ACHN (cell line): ENCODE measurements around the gene VPS35L.
"Not testable (repeated sequence)": the region's sequence is repeated elsewhere in the genome, so short reads cannot be mapped to it uniquely, and the experiment has no call there.

ENCODE experiments used
- DNase-seq: peaks from one replicate; pipeline ENCODE4 v3.0.0-alpha.2; 2015
- in situ Hi-C: cut with HindIII; loops from 2 replicates; pipeline ENCODE4 v1.10.0; 2017; ENCODE audit warnings: low sequenced_read_pairs, low pct_ligation_motif_present, low pct_unique_long_range_greater_than_20kb

VPS35L gene

DNA sequence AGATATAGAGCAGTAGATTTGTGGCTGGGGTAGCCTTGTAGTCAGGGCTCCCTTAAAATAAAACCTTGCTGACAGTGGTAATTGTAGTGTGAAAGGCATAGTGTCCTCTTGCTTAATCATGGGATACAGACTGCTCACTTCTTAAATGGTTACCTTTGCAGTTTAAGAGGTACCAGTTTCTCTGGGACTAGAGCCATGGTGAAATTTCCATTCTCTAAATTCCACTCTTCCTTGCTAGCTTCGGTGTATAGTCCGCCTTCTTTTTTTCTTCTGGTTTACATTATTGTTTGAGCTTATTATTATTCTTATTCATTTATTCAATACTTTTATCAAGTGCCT, 30.1 kb upstream of the VPS35L start:
- in situ Hi-C loops, result no loop called here
- no peak for DNase-seq

DNA sequence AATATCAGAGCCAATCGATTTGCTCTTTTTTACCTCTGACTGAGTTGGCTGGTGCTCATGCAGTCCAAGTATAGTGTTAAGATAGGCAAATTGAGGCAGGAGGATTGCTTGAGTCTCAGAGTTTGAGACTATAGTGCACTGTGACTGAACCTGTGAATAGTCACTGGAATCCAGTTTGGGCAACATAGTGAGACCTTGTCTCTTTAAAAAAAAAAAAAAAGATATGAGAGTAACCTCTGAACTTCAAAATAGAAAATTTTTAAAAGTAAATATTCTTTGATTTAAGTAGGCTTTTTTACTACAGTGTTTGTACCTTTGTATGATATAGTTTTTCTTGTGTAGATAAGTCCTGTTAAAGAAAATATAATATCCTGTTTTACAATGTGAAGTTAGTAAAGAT, 28.3 kb upstream of the VPS35L start:
- in situ Hi-C loops, result no loop called here

DNA sequence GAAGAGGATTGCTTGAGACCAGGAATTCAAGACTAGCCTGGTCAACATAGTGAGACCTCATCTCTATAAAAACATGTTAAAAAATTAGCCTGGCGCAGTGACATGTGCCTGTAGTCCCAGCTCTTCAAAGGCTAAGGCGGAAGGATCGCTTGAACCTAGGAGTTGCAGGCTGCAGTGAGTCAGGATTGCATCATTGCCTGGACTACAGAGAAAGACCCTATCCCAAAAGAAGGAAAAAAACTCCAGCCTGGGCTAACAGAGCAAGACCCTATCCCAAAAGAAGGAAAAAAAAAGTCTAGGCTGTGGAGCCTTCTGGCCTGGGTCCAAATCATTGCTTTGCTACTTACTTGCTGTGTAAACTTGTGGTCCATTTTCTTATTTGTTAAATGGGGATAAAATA, 26.8 kb upstream of the VPS35L start:
- DNase-seq, result no peak
- in situ Hi-C loops, result no loop called here

More for the DNA sequence above, 28.3 kb upstream of the VPS35L start:
- no peak for DNase-seq

DNA sequence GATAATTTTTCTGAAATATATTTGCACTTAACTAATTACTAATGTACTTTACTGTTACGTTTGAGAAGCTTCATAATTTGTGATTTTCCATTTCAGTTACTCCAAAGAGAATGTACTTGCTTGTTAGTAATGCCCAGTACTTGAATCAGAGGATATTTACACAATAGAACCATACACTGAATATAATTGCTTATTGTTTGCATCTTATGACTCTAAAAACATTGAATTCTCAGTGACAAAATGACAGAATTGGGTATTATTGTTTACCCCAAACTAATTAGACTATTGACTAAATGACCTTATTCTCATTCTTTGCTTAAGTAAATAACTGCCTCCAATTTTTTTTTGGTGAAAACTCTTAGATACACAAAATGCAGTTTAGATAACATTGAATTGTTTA, 22.9 kb upstream of the VPS35L start:
- in situ Hi-C loops, result no loop called here
- DNase-seq, result no peak

DNA sequence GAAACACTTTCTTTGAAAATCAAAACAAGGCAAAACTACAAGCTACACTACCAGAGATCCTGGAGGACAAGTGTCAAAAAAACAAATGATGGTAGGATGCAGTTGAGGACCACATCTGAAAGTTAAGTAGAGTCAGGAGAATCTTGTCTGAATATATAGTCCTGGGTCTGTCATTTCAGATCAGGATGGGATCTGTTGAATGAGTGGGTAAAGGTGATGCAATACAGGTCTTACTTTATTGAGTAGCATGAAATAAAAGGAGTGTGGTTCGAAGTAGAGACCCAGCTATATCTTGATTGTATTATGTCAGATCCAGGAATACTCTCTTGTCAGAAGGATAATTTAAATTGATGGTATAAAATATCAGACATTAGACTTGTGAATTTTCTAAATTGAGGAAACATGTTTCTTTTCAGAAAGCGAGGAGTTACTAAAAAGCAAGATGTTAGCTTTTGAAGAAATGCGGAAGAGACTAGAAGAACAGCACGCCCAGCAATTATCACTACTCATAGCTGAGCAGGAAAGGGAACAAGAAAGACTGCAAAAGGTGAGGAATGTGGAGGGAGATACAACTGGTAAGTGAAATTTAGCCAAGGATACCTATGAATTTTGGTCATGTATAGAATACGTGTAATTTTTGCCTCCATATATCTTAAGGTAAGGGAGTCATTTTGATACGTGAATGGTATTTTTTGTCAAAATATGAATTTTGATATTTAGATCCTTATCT, 15.1 kb upstream of the VPS35L start:
- in situ Hi-C loops, result no loop called here
- no peak for DNase-seq

DNA sequence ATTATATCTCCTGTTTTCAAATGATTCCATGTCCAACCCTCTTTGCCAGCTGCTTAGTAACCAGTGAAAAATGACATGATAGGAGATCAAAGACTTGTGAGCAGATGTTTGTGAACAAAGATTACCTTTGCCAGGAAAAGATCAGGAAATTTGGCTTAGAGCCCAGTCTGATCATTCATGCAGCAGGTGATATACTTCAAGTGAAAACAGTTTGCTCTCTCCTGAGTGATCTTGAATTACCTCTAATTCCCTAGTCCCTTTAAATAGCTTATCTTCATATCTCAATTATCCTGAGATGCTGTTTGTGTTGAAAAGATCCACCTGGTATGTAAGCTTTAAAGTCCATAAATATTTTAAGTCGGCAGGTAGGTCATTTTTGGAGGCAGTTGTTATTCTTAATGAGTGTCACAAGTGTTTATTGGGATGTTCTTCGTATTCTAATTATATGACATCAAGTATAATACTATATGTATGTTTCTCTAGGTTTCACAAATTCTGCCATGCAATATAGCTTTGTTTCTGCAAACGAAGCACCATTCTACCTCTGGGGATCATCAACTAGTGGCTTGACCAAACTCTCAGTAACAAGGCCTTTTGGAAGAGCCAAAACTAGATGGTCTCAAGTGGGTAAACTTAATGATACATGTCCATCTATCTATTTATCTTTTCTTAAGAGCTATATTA, 13.2 kb upstream of the VPS35L start:
- in situ Hi-C loops, result no loop called here
- no peak for DNase-seq

DNA sequence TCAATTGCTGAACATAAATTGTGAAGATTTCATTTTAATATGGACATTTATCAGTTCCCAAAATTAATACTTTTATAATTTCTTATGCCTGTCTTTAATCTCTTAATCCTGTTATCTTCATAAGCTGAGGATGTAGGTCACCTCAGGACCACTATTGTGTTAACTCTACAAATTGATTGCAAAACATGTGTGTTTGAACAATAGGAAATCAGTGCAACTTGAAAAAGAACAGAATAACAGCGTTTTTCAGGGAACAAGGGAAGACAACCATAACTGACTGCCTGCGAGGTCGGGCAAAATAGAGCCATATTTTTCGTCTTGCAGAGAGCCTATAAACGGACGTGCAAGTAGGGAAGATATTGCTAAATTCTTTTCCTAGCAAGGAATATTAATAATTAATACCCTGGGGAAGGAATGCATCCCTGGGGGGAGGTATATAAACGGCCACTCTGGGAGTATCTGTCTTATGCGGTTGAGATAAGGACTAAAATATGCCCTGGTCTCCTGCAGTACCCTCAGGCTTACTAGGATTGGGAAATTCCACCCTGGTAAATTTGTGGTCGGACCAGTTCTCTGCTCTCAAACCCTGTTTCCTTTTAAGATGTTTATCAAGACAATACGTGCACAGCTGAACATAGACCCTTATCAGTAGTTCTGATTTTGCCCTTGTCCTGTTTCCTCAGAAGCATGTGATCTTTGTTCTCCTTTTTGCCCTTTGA, 12.1 kb upstream of the VPS35L start:
- DNase-seq, in situ Hi-C loops: not testable (repeated sequence)

DNA sequence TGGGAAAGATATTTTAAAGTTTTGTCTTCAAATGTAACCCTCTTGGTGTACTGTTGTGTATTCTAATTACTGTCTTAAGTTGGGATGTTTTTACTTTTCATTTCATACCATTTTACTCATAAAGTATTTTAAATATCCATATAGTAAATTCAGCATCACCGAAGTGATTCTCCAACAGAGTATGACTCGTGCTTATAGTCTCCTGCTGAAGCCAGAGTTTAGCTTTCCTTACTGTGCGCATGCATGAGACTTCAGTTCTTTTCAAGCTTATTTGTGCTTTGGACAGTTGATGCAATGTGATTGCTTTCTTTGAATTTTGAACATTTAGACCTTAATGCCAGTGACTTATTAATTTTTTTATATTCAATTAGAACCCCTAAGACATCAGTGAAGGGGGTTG, 7.4 kb upstream of the VPS35L start:
- DNase-seq, result no peak
- in situ Hi-C loops, result no loop called here

DNA sequence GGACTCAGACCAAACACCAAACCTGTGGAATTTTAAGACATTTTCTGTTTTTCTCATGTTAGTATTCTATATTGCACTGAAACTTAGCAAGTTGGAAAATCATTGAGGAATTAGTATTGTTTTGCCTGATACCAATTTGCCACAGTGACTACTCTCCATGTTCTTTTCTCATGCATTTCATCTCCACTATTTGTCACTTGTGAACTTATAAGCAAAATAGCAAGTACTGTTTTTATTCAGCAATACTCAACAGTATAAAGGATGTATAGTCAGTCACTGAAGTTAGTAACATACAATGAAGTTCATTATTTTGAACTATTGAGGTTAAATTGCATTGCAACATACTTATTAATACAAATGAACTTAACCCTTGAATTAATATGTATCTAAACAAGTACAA, 5.8 kb upstream of the VPS35L start:
- DNase-seq, result no peak
- in situ Hi-C loops, result no loop called here

DNA sequence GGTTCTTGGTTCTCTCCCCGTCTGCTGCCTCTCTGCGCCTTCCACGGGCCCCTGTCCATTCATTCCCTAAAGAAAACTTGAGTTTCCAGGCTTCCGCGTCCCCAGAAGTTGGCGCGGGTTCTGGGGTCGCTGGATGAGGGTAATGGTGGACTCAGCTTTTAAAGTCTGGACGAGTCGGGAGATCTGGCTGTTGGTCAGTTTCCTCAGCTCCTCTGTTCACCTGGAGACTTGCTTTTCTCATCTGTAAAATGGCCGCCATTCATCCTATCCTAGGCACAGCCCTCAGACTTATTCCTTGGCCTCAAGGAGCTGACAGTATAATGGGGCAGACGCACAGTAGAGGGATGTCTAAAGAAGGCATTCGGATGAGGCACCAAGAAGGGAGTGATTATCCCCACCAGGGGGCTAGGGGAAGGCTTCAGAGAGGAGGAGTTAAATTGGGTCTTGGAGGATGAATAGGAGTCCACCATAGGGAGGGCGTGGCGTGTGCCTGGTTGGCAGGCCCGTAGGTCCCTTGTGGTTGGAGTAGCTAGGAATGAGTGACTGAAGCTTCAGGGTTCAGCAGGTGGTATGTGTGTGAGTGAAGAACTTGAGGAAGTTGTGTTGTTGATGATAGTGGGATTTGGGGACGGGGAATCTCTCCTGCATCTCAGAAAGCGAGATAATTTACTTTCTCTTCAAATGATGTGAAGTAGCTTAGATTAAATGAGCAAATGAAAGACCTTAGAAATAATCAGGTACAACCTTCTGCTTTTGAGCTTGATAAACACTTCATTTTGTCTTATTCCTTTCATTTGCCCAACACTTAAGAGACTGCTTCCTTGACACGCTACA, 652 bp downstream of the VPS35L start:
- in situ Hi-C loops, result no loop called here
- DNase-seq, result peak; percentile 97

DNA sequence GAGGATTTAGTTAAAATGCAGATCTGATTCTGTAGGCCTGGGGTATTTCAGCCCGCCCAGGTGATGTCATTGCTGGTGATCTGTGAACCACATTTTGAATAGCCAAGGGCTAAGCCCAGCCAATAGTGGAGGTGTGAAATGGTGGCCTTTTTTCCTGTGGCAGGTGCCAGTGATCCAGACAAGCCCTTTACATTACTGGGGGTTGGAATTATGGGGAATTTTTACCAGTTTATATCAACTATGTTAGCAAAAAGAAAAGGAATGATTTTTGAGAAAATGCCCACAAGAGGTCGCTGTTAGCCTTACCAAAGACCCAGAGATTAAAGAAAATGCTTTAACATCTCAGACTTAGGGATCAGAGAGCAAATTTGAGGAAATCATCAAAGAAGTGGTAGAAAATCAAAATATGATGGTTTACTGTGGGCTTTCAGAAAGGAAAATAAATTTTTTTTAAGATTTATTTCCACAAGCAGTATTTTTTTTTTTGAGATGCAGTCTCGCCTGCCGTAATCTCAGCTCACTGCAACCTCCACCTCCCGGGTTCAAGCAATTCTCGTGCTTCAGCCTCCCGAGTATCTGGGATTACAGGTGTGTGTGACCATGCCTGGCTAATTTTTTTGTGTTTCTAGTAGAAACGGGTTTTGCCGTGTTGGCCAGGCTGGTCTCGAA, 3.9 kb downstream of the VPS35L start:
- peak; percentile 66 for DNase-seq

DNA sequence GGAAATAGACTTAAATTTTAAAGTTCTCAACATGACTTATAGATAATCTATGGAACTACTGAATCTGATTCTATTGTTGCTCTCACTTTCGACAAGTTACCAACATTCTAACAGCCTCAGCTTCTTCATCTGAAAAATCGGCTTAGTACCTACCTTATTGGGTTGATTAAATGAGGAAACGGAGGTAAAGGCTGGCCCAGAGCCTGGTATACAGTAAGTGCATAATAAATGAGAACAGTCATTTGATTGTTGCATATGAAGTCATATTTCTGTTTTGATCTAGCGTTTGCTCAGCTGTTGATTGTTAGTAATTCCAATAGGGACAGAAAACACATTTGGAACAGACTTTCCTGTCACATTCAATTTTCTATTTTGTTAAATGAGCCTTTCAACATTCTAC, 4.6 kb downstream of the VPS35L start:
- in situ Hi-C loops, result no loop called here
- no peak for DNase-seq

More for the DNA sequence above, 3.9 kb downstream of the VPS35L start:
- in situ Hi-C loops, result no loop called here

DNA sequence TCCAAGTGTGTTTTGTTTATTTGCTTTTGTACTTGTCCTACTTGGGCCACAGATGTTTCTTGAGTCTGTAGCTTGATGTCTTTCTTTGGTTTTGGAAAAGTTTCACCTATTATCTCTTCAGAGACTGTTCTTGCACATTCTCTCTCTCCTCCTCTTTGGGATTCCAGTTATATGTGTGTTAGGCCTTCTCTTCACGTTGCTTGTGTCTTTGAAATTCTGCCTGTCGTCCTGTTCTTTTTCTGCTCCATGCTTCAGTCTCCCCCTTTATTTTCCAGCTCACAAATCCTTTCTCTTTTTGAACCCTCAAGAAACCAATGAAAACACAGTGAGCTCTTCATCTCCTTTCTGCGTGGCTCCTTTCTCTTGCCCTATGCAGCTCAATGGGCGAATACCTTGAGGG, 7.9 kb downstream of the VPS35L start:
- in situ Hi-C loops, result no loop called here

DNA sequence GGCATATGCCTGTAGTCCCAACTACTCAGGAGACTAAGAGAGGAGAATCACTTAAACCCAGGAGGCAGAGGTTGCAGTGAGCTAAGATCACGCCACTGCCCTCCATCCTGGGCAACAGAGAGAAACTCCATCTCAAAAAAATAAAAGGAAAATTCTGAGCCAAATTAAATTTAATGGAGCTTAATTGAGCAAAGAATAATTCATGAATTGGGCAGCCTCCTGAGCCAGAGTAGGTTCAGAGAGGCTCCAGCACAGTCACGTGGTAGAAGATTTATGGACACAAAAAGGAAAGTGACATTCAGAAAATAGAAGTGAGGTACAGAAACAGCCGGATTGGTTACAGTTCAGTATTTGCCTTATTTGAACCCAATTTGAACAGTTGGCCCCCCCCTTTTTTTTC, 10.9 kb downstream of the VPS35L start:
- in situ Hi-C loops, result no loop called here
- no peak for DNase-seq

More for the DNA sequence above, 7.9 kb downstream of the VPS35L start:
- no peak for DNase-seq

DNA sequence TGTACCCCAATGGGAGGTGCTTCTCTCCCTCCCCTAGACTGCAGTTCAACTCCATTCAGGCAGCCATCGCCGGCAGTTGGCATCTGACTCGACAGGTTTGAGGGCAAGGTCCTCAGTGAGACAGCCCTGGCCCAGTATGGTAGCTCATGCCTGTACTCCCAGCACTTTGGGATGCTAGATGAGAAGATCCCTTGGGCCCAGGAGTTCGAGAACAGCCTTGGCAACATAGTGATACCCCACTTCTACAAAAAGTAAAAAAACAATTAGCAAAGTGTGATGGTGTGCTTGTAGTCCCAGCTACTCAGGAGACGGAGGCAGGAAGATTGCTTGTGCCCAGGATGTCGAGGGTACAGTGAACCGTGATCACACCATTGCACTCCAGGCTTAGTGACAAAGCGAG, 12.1 kb downstream of the VPS35L start:
- DNase-seq, result no peak
- in situ Hi-C loops, result no loop called here

DNA sequence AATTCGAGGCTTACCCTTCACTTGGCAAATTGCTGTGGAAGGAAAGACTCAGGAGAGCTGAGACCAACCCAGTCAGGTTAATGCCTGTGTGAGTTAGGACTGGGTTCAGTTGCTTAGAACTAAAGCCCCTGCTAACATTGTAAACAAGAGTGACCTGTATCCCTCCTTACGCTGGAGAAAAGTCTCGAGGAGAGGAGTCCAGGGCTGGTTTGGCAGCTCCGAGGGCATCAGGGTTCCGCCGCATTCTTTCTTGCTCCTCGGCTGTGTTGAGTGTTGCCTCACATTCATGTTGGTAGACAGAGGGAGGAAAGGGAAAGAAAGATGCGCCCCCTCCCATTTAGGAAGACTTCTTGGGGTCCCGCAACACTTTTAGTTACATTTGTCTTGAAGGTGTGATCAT, 18.5 kb downstream of the VPS35L start:
- in situ Hi-C loops, result no loop called here
- DNase-seq, result no peak

DNA sequence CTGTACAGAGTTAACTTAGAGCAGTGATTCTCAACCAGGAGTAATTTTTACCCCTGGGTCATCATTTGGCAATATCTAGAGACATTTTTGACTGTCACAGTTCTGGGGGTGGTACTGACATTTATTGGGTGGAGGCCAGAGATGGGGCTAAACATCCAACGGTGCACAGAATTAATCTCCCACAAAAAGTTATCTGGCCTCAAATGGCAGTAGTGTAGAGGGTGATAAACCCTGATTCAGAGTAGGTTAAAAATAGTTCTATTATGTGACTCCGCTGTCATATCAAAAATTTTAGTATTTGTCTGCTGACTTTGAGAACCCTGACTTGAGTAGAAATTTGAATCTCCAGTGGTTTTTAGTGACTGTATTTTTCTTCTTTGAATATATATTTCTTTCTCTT, 19.1 kb downstream of the VPS35L start:
- DNase-seq, result no peak
- in situ Hi-C loops, result no loop called here

DNA sequence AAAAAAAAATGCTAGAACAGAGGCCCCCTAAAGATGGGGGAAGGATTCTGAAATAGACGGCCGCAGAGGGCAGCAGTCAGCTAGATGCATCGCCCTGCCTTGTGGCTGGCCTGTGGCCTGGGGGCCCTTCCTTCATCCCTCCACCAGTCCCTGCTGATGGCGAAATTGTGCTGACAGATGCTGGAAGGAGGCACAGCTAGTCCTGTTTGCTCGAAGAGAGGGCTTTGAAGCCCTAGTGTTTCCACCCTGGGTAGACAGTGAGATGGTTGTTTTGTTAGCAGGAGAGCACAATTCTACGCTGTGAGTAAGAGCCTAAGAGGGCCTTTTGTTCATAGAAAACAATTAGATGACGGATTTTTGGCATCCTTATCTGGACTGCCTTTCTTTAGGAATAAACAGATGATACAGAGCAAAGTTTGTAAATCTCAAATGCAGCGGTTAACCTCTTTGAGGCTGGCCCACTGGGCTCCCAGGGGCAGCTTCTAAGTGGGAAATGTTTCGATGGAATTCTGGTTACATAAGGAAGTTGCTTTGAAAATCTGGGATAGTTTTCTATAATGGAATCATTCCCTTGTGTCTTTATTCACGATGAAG, 23.0 kb downstream of the VPS35L start:
- in situ Hi-C loops, result no loop called here
- no peak for DNase-seq
